ENCODE measurements around the gene RUVBL1. TPM values are rescaled to one million over a fixed set of nuclear protein-coding genes. Genes with fewer than 3 reads are reported as not detected.

RUVBL1 gene
- total and polyA plus RNA-seq, 7 donors: 12.0 to 40.6 (median 17.1) TPM

DNA sequence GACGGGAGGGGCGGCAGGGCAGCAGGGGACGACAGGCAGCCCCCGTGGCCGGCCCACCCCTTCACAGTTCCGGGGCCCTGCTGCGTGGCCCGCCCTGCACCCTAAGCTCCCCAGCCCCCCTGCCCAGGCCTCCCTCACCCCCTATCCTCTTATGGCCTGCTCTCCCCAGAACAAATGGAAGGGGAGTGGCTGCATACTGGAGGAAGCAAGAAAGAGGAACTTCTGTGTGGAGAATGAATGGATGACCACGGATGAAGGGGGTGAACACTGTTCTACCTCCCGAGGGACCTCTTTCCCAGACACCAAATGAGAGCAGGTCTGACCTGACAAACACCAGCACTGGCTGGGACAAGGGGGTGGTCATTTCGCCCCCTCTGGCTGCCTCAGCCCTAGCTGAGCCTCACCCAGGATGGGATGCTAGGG lies 46.4 kb downstream of the RUVBL1 start:
- Histone ChIP-seq H3K27ac (peak overlapping the region in 3 of 4 donors; percentile 3 to 62 (median 10)), H3K9me3 (no peaks in the 10 kb centered on the region), H3K36me3 (peaks cover 6 to 27% (median 9%) of the 10 kb centered on the region in 4 donors), H3K4me3 (peak overlapping the region in 3 of 4 donors; percentile 50 to 56 (median 56)), H3K27me3 (peaks cover 0 to 4% (median 0%) of the 10 kb centered on the region in 3 donors), H3K4me1 (peaks cover 0 to 28% (median 24%) of the 10 kb centered on the region in 4 donors)
- intact Hi-C loops (cut with DNase I): loop anchor here (5.0 kb wide), 3 partner anchors 45 to 530 kb away; partner anchors contain the start of gene RUVBL1
- WGBS, 2 donors: 16 to 20% methylated on average over 11 of the region's 11 CpGs
- DNase-seq: no peak
- TF ChIP-seq, protein P1, sequence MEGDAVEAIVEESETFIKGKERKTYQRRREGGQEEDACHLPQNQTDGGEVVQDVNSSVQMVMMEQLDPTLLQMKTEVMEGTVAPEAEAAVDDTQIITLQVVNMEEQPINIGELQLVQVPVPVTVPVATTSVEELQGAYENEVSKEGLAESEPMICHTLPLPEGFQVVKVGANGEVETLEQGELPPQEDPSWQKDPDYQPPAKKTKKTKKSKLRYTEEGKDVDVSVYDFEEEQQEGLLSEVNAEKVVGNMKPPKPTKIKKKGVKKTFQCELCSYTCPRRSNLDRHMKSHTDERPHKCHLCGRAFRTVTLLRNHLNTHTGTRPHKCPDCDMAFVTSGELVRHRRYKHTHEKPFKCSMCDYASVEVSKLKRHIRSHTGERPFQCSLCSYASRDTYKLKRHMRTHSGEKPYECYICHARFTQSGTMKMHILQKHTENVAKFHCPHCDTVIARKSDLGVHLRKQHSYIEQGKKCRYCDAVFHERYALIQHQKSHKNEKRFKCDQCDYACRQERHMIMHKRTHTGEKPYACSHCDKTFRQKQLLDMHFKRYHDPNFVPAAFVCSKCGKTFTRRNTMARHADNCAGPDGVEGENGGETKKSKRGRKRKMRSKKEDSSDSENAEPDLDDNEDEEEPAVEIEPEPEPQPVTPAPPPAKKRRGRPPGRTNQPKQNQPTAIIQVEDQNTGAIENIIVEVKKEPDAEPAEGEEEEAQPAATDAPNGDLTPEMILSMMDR (IDR thresholded peaks at IDR 0.05): no peak
- TF ChIP-seq POLR2AphosphoS5 (IDR thresholded peaks at IDR 0.05) (no peak), EP300 (IDR thresholded peaks at IDR 0.05) (no peak), POLR2A (IDR thresholded peaks at IDR 0.05) (no peak)

DNA sequence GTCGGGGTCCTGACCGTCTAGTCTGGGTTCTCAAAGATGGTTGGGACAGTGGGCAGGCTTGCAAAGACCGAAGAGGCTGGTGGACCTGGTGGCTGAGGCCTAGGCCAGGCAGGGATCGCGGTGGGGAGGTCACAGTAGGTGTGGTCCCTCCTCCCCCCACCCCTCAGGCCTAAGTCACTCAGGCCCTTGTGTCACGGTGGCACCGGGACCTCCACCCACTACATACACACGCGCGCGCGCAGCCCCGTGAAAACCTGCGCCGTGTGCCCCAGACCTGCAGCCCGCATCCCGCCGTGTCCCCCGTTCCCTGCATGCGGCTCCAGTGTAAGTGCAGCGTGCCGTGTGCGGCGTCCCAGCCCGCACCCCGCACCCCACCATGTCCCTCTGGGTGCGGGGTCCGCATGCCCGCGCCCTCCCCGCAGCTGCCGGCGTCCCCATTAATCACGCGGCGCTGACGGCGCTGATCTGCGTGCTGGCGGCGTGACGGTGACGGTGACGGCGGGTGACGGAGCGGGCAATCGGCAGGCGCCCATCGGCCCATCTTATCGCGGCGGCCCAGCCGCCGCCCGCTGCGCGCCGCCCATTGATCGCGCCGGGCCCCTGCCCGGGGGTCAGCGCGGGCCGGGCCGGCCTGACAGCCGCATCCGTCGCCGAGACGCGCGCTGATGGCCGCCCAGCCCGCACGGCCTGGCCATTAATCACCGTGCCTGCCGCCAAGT lies 47.0 kb downstream of the RUVBL1 start:
- Histone ChIP-seq H3K4me3 (peak overlapping the region; percentile 22 to 56 (median 53)), H3K27me3 (peaks cover 0 to 4% (median 0%) of the 10 kb centered on the region in 3 donors), H3K9me3 (no peaks in the 10 kb centered on the region), H3K36me3 (peaks cover under 1 to 27% (median 11%) of the 10 kb centered on the region in 4 donors), H3K27ac (peak overlapping the region in 3 of 4 donors; percentile 10 to 62 (median 40)), H3K4me1 (peaks cover 0 to 28% (median 23%) of the 10 kb centered on the region in 4 donors)
- DNase-seq: peak; percentile 66
- peak in 2 of 4 donors; percentile 24 to 32 for TF ChIP-seq POLR2AphosphoS5 (IDR thresholded peaks at IDR 0.05)
- TF ChIP-seq EP300 (IDR thresholded peaks at IDR 0.05): no peak
- TF ChIP-seq, protein P1 (IDR thresholded peaks at IDR 0.05): no peak
- no peak for TF ChIP-seq POLR2A (IDR thresholded peaks at IDR 0.05)
- intact Hi-C loops (cut with DNase I): loop anchor here (5.0 kb wide), 3 partner anchors 46 to 531 kb away; partner anchors contain the start of gene RUVBL1
- WGBS, 2 donors: 3 to 9% methylated on average over 79 of the region's 79 CpGs

- Histone ChIP-seq H3K36me3 (peaks cover 8 to 31% (median 18%) of the 10 kb centered on the region in 4 donors), H3K4me3 (peak overlapping the region; percentile 22 to 56 (median 53)), H3K27ac (peak overlapping the region; percentile 7 to 62 (median 36)), H3K9me3 (no peaks in the 10 kb centered on the region), H3K4me1 (peaks cover 0 to 28% (median 23%) of the 10 kb centered on the region in 4 donors), H3K27me3 (peaks cover 0 to 4% (median 0%) of the 10 kb centered on the region in 3 donors)
- WGBS, 2 donors: 3 to 4% methylated on average over 78 of the region's 78 CpGs
- TF ChIP-seq, protein P1 (IDR thresholded peaks at IDR 0.05): peak; percentile 54 to 98 (median 82)
- TF ChIP-seq EP300 (IDR thresholded peaks at IDR 0.05): no peak
- TF ChIP-seq POLR2A (IDR thresholded peaks at IDR 0.05): no peak
- peak in 2 of 4 donors; percentile 36 to 59 for TF ChIP-seq POLR2AphosphoS5 (IDR thresholded peaks at IDR 0.05)
- DNase-seq: peak; percentile 90
- intact Hi-C loops (cut with DNase I): loop anchor here (2.0 to 5.0 kb wide), 4 partner anchors 46 to 531 kb away; partner anchors contain the start of genes EEFSEC and RUVBL1
These were observed 47.8 kb downstream of the RUVBL1 start for GRCh38 chr3:128075522-128076482.

- Histone ChIP-seq H3K4me1 (peaks cover 0 to 28% (median 23%) of the 10 kb centered on the region in 4 donors), H3K27ac (peak overlapping the region in 3 of 4 donors; percentile 32 to 62 (median 40)), H3K36me3 (peaks cover 17 to 31% (median 24%) of the 10 kb centered on the region in 4 donors), H3K4me3 (peak overlapping the region in 3 of 4 donors; percentile 50 to 56 (median 56)), H3K9me3 (no peaks in the 10 kb centered on the region), H3K27me3 (peaks cover 0 to 4% (median 0%) of the 10 kb centered on the region in 3 donors)
- TF ChIP-seq EP300 (IDR thresholded peaks at IDR 0.05) (no peak), POLR2A (IDR thresholded peaks at IDR 0.05) (no peak)
- TF ChIP-seq, protein P1 (IDR thresholded peaks at IDR 0.05): no peak
- 11 to 29% methylated on average over 7 of the region's 7 CpGs for WGBS, 2 donors
- no peak for DNase-seq
- intact Hi-C loops (cut with DNase I): loop anchor here (2.0 to 5.0 kb wide), 4 partner anchors 47 to 532 kb away; partner anchors contain the start of genes EEFSEC and RUVBL1
These were observed 48.6 kb downstream of the RUVBL1 start for GRCh38 chr3:128074851-128075521.

Data from sigmoid colon (tissue), 7 donors.